NCI-H345 treated with DMSO at 0.1 percent for 48 hours (cell line): ENCODE measurements around the gene GCLM.
A peak's percentile ranks its signal among the peaks of the same experiment; 100 is the strongest.
"Not testable (repeated sequence)": the region's sequence is repeated elsewhere in the genome, so short reads cannot be mapped to it uniquely, and the experiment has no call there.

ENCODE experiments used
- DNase-seq: peaks from one replicate; lab custom pipeline; 2025; ENCODE audit not compliant: unreplicated experiment; lab: John Stamatoyannopoulos, UW

The GCLM gene

DNA sequence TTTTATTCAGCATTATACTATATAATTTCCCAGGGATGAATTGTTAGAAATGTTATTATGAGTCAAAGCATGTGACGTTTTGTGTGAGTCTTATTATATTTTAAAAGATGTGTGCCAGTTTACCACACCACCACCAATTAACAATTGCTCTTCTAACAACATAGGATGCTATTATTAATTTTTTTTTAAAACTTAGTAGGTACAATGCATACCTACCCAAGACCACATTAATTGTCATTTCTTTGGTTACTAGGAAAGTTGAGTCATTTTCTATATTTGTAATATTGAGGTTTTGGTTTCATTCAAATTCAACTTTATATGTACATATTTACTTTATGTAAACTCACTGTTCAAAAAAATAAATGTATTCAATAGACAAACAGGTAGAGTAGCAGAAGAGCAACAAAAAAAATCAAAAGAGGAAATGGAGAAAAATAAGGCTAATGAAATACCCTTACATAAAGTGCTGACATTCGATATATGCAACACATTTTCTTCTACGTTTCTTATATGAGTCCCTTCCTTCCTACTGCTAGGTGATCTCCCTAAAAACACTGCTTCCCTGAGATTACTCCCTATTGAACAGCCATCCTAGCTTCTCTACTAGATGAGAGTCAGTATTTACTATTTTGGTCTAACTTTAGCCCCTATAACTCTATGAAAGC, 9.6 kb downstream of the GCLM start:
- DNase-seq, result no peak

DNA sequence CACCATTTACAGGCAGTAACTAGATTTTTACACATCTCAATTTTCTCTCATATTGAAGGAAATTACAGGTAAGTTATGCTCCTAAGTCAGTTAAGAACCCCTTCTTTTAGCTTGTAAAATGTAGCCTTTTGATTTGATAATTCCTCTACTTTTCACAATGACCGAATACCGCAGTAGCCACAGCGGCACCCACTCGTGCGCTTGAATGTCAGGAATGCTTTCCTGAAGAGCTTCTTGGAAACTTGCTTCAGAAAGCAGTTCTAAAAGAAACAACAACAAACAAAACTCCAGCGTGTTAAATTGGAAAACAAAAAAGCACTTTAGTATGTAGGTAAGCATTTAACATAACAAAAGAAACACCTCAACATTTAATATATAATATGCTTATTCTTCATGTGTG, 20.3 kb downstream of the GCLM start:
- DNase-seq, result no peak

DNA sequence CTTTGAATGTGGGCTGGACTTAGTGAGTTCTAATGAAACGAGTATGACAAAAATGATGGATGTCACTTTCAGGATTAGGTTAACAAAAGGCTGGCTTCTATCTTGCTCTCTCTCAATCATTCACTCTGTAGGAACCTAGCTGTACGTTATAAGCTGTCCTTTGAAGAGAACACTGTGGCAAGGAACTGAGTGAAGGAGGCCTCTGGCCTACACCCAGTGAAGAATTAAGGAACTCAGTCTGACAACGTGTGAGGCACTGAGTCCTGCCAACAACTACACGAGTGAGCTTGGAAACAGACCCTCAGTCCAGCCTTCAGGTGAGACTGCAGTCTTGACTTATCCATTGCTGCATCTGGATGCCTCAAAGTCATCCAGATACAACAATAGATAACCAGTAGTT, 27.0 kb downstream of the GCLM start:
- no peak for DNase-seq

DNA sequence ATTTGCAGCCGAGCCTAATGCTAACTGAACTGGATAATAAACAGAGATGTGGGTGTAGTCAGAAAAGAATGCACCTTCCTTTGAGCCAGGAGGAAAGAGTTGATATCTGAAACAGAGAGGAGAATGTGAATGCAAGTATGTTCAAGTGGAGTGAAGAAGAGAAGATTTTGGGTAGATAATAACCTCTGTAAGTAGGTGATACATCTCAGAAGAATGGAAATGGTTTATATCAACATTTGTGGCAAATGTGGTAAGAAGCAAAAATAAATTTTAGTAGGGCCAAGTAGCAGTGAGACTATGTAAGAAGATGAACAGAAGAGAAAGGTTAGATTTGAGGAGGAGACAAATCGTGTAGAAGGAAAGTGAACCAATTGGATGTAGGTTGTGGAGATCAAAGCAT, 28.5 kb downstream of the GCLM start:
- no peak for DNase-seq

DNA sequence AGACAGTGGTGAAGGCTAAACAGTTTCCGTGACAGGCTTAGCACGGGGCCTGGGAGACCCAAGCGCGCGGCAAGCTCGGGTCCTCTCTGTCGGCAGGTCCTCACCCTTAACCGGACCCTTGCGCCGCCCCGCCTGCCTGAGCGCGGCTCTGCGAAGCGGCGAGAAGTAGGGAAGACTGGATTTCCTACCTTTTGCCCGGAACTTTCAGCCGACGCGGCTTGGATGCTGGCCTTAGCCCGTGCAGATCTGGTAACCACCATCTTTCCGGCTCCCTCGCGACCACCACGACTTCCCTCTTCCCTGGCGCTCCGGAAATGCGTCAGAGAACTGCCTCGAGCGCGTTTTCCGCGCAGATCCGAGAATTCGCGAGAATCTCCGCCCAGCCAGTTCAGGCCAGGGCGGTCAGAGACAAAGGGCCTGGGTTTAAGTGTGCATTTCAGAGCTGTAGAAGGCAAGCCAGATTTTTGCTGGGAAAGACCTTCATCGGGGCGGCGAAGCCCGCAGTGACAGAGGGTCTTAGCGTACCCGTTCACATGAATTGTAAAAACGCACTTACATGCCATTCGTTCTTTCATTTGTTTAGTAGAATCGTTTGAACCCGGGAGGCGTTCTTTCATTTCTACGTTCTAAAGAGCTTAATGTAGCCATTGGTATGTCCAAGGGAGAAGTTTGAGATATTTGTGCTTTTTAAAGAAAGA, 30.2 kb downstream of the GCLM start, which contains the start of gene DNTTIP2:
Gene DNTTIP2 (minus strand): TSS at position 318 of the 698 bp plus-strand sequence. CDS start 58 bp downstream, at position 260.
- peak; percentile 84 for DNase-seq

DNA sequence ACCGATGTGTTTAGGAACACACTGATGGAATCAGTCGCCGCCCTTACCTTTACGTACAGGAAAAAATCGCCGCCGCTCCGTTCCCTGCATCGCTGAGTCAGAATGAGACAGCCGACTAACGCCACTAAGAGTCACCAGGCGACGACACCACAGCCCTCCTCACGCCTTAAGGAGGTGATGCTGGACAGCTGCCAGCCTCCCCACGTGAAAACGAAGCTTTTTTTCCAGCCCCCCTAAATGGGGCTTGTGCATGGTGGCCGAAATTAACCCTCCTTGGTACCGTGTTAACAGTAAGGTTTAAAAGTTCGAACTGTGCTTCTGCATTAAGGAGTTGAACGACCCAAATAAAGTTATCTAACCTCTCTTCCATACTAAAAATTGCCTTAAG, 30.7 kb downstream of the GCLM start:
- no peak for DNase-seq

DNA sequence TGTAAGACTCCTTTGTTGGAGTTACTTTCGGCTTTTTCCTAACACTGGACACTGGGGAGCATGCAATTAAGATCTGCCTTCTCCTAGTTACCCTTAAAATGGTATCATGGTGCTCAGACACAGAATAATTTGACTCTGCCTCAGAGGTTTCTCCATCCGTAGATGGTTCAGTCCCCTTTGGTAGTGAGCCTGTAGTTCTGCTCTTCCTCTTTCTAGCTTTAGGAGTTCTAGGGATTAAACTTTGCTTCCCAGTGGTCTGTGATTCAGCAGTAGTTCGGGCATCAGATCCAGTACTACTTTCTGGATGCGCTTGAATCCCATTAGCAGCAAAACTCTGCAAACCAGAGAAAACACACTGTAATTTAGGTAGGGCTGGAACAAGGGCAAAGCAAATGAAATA, 31.7 kb downstream of the GCLM start:
- DNase-seq, result no peak

DNA sequence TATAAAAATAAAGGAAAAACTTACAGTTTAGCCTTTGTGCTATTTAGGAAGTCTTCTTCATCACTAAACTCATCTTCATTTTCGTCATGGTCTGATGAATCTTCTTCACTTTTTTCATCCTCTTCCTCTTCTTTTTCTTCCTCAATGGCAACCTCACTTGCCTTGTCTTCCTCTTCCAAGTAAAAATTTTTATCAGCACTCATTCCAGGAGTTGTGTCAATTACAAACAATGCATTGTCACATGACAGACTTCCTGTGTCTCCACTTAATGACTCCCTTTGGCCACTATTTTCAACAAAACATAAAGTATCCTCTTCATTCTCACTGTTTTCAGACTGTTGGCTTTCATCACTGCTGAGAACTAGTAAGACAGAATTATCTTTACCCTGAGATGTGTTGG, 33.0 kb downstream of the GCLM start:
- no peak for DNase-seq

DNA sequence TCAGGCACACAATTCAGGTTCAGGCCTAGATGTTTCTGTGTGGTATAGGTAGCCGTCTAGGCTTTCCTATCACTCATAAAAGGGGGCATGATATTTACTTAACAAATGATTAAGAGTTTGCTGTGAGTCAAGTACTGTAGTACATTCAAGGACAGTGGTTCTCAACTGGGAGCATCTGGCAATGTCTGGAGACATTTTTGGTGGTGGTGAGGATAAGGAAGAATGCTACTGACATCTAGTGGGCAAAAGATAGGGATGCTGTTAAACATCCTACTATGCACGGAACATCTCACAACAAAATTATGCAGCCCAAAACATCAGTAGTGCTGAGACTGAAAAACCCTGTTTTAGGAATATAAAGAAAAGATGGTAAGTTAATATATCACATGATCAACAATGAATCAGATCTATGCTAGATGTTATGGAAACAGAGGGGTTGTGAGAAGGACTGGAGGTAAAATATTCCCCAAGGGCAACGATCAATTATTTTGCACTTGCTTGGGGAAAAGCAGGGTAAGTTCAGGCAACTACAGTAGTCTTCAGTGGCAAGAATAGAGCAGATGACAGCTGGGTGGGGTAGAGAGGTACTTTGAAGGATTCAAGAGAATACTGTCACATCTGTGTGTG, 35.1 kb downstream of the GCLM start:
- peak; percentile 4 for DNase-seq

DNA sequence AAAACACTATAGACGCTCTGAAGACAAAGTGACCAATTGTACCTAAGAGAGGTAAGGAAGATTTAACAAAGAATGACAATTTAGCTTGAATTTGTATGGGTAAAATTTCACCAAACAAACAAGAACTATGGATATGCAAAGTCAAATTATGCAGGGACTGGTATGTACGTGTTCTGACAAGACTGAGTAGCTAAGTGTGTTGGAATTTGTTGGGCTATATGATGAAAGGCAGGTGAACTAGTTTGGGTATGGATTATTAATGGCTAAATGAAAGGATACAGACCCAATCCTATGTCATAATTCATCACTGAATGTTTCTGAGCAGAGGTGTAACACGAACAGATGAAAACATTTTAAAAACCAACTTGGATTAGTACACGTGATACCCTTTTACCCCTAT, 37.9 kb downstream of the GCLM start:
- no peak for DNase-seq

DNA sequence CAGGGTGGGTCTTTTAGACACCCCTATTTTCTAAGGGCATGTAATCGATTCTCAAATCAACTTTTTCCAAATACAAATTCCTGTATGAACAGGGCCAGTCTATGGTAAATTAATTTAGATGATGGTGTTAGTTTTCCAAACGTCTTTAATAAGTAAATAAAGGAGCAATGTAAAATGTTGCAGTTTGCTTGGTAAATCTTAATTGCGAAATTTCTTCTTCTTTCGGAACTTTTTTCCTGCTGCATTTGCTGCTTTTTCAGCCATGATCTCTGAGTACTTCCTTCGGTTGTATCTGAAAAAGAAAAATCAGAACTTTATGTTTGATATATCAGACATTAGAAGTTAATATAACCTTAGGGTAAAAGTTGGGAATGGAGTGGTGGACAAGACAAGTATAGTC, 39.6 kb downstream of the GCLM start:
- DNase-seq, result no peak

DNA sequence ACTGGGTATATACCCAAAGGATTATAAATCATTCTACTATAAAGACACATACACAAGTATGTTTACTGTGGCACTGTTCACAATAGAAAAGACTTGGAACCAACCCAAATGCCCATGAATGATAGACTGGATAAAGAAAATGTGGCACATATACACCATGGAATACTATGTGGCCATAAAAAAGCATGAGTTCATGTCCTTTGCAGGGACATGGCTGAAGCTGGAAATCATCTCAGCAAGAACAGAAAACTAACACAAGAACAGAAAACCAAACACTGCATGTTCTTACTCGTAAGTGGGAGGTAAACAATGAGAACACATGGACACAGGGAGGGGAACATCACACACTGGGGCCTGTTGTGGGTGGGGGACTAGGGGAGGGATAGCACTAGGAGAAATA, 40.7 kb downstream of the GCLM start:
- DNase-seq, result not testable (repeated sequence)

DNA sequence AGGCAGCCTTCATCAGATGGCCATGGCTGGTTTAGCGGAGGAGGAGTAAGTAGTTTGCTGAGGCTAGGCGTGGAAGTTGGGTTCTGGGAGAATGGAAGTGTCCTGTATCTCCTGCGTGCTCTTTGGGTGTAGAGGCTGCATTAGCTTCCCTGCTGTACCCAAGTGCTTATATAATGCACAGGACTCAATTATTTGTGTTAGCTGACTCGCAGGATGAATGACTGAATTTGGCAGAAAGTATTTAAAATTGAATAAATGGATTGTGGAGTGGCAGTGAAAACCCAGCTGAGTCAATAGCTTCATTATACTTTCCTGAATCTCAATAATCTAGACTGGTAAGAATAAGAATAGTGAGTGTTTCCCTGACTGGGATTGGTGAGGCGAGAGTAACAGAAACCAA, 44.0 kb downstream of the GCLM start:
- no peak for DNase-seq

DNA sequence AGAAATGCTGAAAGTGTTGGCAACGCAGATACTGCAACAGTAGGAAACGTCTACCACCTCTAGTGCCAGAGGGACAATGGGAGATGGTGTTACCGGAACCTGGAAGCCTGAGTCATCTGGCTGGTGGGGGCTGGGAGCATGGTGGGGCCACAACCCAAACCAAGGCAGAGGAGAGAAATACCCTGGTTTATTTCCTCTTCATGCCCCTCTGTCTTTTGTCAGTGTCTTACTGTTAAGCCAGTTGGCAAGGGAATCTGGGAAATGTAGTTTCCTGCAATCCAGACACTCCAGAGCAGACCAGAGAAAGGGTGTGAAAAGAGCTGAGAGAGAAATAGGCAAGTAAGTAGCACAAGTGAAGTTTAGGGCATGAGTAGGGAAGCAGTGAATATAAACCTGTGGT, 45.1 kb downstream of the GCLM start:
- DNase-seq, result no peak

DNA sequence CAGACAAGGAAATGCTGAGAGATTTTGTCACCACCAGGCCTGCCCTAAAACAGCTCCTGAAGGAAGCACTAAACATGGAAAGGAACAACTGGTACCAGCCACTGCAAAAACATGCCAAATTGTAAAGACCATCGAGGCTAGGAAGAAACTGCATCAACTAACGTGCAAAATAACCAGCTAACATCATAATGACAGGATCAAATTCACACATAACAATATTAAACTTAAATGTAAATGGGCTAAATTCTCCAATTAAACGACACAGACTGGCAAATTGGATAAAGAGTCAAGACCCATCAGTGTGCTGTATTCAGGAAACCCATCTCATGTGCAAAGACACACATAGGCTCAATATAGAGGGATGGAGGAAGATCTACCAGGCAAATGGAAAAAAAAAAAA, 51.6 kb downstream of the GCLM start:
- not testable (repeated sequence) for DNase-seq

DNA sequence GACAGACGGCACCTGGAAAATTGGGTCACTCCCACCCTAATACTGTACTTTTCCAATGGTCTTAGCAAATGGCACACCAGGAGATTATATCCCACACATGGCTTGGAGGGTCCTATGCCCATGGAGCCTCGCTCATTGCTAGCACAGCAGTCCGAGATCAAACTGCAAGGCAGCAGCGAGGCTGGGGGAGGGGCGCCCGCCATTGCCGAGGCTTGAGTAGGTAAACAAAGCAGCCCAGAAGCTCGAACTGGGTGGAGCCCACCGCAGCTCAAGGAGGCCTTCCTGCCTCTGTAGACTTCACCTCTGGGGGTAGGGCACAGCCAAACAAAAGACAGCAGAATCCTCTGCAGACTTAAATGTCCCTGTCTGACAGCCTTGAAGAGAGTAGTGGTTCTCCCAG, 53.2 kb downstream of the GCLM start:
- not testable (repeated sequence) for DNase-seq

DNA sequence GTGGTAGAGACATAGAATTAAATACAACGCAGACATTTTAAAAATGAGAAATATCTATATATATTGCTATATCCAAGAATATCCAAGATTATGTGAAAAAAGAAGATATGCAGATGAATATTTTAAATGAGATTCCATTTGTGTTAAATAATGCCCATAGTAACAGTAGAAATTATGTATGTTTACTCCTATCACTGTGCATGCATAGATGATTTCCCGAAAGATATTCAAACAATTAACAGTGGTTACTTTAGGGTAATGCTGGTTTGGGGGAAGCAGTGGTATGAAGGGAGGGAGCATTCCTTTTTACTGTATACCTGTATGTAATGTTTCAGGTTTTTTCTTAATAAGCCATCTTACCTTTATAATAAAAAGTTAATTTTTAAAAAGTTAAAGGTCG, 55.3 kb downstream of the GCLM start:
- no peak for DNase-seq

DNA sequence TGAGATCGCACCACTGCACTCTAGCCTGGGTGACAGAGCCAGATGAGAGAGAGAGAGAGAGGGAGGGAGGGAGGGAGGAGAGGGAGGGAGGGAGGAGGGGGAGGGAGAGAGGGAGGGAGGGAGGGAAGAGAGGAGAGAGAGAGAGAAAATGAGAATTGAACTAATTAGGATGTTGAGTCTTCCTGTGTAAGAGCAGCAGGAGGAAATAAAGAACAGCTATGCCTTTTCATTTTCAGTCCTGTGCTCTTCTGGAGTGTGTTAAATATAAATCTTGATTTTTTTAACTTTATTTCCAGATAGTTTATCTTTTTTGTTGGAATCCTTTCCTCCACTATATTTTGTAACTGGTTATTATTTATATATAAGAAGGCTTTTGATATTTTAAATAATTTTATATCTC, 57.4 kb downstream of the GCLM start:
- no peak for DNase-seq

DNA sequence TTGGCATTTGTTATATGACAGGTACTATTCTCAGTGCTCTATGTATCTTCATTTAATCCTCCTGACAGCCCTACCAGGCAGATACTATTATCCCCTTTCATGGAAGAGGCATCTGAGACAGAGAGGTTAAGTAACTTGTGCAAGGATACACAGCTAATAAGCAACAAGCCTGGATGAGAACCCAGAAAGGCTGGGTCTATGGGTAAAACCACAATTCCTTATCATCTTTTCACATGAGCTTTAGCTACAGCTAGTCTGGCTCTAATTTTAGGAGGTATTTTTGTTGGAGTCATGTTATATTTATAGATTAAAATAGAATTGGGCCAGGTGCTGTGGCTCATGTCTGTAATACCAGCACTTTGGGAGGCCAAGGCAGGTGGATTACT, 57.9 kb downstream of the GCLM start:
- DNase-seq, result no peak

DNA sequence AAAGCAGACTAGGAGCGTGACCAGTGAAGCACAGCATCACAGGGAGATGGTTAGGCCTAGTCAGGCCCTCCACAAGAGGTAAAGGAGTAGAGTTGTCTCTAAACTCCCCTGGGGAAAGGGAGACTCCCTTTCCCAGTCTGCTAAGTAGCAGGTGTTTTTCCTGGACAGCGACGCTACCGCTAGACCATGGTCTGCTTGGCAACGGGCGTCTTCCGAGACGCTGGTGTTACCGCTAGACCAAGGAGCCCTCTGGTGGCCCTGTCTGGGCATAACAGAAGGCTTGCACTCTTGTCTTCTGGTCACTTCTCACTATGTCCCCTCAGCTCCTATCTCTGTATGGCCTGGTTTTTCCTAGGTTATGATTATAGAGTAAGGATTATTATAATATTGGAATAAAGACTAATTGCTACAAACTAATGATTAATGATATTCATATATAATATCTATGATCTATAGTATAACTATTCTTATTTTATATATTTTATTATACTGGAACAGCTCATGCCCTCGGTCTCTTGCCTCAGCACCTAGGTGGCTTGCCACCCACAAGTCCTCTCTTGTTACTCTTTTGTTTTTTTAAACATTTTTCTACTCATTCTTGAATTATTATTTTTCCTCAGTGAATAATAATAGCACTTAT, 58.4 kb downstream of the GCLM start:
- DNase-seq, result not testable (repeated sequence)

DNA sequence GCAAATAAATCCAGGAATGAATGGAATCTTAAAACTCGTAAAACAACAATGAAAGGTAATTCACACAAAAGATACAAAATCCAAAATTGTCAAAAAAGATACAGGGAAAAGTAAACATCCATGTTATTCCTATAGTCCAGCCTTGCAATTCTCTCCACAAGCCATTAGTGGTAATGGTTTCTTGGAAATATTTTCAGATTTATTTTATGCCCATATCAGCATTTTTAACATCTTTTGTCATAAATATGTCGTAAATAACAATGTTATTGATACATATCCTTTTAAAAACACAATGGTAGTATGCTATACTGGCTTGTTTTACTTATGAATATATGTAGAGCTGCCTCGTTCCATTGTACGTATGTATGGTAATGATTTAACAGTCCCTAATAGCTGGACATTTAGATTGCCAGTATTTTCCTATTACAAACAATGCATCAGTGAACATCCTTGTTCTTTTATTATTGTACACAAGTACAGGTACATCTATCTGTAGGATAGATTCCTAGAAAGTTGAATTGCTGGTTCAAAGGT, 60.8 kb downstream of the GCLM start:
- DNase-seq, result no peak

DNA sequence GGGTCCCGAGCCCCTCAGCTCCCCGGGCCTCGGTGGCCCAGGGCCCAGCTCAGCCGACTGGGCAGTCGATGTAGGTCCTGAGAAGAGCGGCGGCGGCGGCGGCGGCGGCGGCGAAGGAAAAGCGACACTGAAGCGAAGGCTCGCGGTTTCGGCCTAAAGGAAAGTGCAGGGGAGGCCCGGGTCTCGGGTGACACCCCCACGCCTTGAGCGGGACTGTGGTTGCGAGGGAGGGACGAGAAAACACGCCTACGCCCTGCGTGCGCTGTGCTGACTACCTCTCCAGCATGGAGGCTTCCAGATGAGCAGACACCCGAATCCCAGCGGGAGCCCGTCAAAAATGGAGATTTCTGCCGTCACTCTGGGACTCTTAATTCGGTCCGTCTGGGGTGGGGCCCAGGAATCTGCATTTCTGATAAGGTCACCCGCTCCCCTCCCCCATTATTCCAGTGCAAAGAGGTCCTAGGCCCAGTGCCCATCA, 61.4 kb downstream of the GCLM start:
- peak; percentile 52 for DNase-seq
